Esophagus (tissue), 2 donors: ENCODE results near the gene PSMD7. TPM values are rescaled to one million over a fixed set of nuclear protein-coding genes. Genes with fewer than 3 reads are reported as not detected.
A peak's percentile ranks its signal among the peaks of the same experiment; 100 is the strongest.

Experiments
- H3K27ac ChIP-seq, 2 donors: one replicate each; pipeline ENCODE4 v1.5.1; 2013; ENCODE audit warnings: low read depth in 2 of 2, mild to moderate bottlenecking in 2 of 2, inconsistent platforms in 1 of 2, low read length in 1 of 2, moderate library complexity in 1 of 2
- H3K27me3 ChIP-seq, 2 donors: one replicate each; pipeline ENCODE4 v1.6.1; 2013; ENCODE audit warnings: low read length in 2 of 2, control low read depth in 1 of 2, mild to moderate bottlenecking in 1 of 2; ENCODE audit not compliant: insufficient read depth in 2 of 2, control insufficient read depth in 1 of 2
- H3K36me3 ChIP-seq, 2 donors: one replicate each; pipeline ENCODE4 v1.6.1; 2013; ENCODE audit warnings: low read length in 1 of 2; ENCODE audit not compliant: control insufficient read depth in 2 of 2, insufficient read depth in 2 of 2
- H3K4me1 ChIP-seq, 2 donors: one replicate each; pipeline ENCODE4 v1.6.1; 2013; ENCODE audit warnings: low read length in 1 of 2; ENCODE audit not compliant: control insufficient read depth in 2 of 2, insufficient read depth in 2 of 2
- H3K4me3 ChIP-seq, 2 donors: one replicate each; pipeline ENCODE4 v1.5.1; 2013; ENCODE audit warnings: low read length in 2 of 2, mild to moderate bottlenecking in 2 of 2, low read depth in 1 of 2, moderate library complexity in 1 of 2
- H3K9me3 ChIP-seq, 2 donors: one replicate each; pipeline ENCODE4 v1.6.1; 2013; ENCODE audit warnings: mild to moderate bottlenecking in 2 of 2, low read depth in 1 of 2, low read length in 1 of 2, moderate library complexity in 1 of 2; ENCODE audit not compliant: control insufficient read depth in 2 of 2, insufficient read depth in 1 of 2
- WGBS, 2 donors: extraction: QIAGEN DNeasy Blood & Tissue Kit; methylation state at CpG; one replicate each; pipeline ENCODE4 v1.1.7; 2013; 5-methylcytosine and 5-hydroxymethylcytosine counted together
- polyA plus RNA-seq, 2 donors: library from polyadenylated mRNA; stranded (reverse); fragments of 200-250 nt; gene quantifications; one replicate each; pipeline ENCODE4 v1.2.3, GENCODE V29; 2013
- donor health status: healthy with polysubstance abuse.
- donor health status: Bipolar disorder and iron deficiency.

PSMD7 gene
- polyA plus RNA-seq, 2 donors: 29.8 to 84.2 TPM

DNA sequence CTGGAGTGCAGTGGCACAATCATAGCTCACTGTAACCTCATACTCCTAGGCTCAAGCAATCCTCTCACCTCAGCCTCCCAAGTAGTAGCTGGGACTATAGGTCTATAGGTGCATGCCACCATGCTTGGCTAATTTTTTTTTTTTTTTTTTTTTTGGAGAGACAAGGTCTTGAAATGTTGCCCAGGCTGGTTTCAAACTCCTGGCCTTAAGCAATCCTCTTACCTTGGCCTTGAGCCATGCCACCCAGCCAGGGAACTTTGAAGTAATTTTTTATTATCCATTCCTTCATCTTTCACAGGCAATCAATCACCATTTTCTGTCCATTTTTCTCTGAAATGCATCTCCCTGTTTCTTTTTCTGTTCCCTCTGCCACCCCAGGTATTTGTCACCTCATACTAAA lies 6.3 kb upstream of the PSMD7 start:
- Histone ChIP-seq H3K27me3 (no peaks in the 10 kb centered on the region), H3K27ac (no peak overlapping the region), H3K4me3 (no peak overlapping the region), H3K36me3 (no peaks in the 10 kb centered on the region), H3K4me1 (peaks cover 0 to 4% of the 10 kb centered on the region in 2 donors), H3K9me3 (no peaks in the 10 kb centered on the region)

DNA sequence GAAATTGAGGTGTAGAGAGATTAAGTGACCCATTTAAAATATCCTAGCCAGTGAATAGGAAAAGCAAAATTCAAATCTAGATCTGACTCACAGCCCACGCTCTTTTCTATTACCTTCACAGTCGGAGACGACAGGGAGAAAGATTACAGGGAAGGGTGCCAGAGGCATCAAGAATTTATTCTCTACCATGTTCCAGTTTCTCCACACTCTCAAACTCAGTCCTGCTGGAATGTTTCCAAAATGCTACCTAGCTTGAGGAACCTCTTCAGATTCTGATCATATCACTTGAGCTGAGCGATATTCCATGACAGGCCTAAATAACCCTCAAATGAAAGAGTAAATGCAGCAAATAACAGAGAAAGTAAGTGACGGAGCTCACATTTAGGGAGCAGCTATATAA lies 5.4 kb upstream of the PSMD7 start:
- peaks cover 0 to 4% of the 10 kb centered on the region in 2 donors for H3K4me1 ChIP-seq
- H3K27ac ChIP-seq: peak overlapping the region; percentile 9 to 38
- 85 to 89% methylated on average over 5 of the region's 5 CpGs for WGBS, 2 donors
- H3K27me3 ChIP-seq: no peaks in the 10 kb centered on the region
- no peaks in the 10 kb centered on the region for H3K9me3 ChIP-seq
- no peak overlapping the region for H3K4me3 ChIP-seq
- H3K36me3 ChIP-seq: no peaks in the 10 kb centered on the region

DNA sequence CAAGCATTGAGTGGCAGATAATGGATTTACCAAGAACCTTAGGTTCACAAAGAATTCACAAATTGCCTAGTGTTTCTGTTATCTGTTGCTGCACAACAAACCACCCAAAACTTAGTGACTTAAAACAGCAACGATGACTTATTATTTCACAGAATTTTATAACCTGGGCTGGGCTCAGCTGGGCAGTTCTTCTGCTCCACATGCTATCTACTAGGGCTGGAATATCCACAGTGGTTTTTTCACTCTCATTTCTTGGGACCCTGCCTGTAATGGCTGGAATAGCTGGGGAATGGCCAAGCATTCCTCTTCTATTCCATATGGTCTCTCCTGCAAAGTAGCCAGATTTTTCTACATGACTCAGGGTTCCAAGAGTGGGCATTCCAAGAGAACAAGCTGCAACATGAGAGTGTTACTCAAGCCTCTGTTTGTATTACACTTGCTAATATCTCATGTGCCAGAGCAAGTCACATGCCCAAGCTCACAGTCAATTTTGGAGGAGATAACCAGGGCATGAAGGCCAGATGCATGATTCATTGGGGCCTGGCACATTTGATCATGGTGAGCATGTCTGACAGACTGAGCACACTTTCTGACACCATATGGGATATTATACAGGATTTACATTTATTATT lies 4.9 kb upstream of the PSMD7 start:
- 83 to 89% methylated on average over 1 of the region's 1 CpG for WGBS, 2 donors
- Histone ChIP-seq H3K9me3 (no peaks in the 10 kb centered on the region), H3K27ac (peak overlapping the region; percentile 21 to 38), H3K36me3 (no peaks in the 10 kb centered on the region), H3K27me3 (no peaks in the 10 kb centered on the region), H3K4me3 (no peak overlapping the region), H3K4me1 (peaks cover 0 to 4% of the 10 kb centered on the region in 2 donors)

DNA sequence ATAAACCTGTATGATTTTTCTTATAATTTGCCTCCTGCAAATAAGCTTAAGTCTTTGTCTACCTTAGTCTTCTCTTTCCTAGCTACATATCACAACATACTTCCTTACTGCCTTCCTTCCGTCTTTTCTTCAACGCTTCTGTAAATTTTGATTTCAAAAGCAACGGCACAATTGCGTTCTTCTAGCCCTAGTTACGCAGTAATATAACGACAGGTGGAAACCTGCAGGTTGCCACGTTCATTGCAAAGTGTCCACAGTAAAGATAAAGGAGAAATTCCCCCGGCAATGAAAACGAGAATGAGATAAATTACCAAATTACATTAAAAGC lies 546 bp upstream of the PSMD7 start:
- Histone ChIP-seq H3K9me3 (no peaks in the 10 kb centered on the region), H3K36me3 (peaks cover 0 to 2% of the 10 kb centered on the region in 2 donors), H3K4me3 (peak overlapping the region; percentile 88 to 96), H3K27ac (peak overlapping the region; percentile 77 to 96), H3K4me1 (no peaks in the 10 kb centered on the region), H3K27me3 (no peaks in the 10 kb centered on the region)
- 1% methylated on average over 9 of the region's 9 CpGs for WGBS, 2 donors

DNA sequence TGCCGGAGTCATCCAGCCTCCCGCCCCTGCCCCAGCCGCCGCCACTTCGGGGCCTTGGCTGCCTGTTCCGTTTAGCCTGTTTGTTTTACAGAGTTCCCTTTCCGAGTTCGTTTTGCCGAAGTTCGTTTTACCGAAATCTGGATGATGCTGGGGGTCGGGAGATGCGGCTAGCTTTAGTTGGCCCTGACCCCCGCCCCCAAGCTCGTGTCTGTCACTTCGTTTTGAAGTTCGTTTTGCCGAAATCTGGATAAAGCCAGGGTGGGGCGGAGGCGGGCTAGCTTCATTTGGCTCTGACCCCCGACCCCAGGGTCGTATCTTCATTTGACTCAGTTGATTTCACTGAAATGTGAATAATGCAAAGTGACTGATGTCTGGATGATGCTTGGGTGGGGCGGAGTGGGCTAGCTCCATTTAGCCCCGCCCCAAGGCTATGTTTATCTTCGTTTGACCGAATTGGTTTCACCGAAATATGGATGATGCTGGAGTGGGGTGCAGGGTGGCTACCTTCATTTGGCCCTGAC lies 591 bp downstream of the PSMD7 start:
- Histone ChIP-seq H3K27me3 (no peaks in the 10 kb centered on the region), H3K4me3 (peak overlapping the region; percentile 88 to 96), H3K36me3 (peaks cover 0 to 4% of the 10 kb centered on the region in 2 donors), H3K27ac (peak overlapping the region; percentile 96 to 98), H3K9me3 (no peaks in the 10 kb centered on the region), H3K4me1 (no peaks in the 10 kb centered on the region)
- WGBS, 2 donors: 1% methylated on average over 27 of the region's 27 CpGs

DNA sequence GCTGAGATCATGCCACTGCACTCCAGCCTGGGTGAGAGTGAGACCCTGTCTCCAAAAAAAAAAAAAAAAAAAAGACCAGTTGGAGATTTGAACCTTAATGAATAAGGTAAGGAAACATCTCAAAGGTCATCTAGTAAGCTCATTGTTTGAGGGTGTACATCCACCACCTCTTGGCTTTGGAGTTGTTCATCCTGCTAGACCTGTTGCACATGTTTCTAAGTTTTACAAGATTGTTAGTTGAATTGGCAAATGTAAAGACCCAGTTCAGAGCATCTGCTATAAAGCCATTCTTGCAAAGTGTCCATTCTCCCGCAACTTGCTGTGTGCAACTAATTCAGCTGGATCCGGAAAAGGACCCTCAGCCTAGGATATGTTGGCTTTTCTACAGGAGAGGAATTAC lies 1.5 kb downstream of the PSMD7 start:
- Histone ChIP-seq H3K27ac (peak overlapping the region in 1 of 2 donors; percentile 98), H3K4me3 (peak overlapping the region in 1 of 2 donors; percentile 88), H3K4me1 (no peaks in the 10 kb centered on the region), H3K27me3 (no peaks in the 10 kb centered on the region), H3K36me3 (peaks cover 4 to 8% of the 10 kb centered on the region in 2 donors), H3K9me3 (no peaks in the 10 kb centered on the region)
- 81% methylated on average over 2 of the region's 2 CpGs for WGBS, 2 donors

DNA sequence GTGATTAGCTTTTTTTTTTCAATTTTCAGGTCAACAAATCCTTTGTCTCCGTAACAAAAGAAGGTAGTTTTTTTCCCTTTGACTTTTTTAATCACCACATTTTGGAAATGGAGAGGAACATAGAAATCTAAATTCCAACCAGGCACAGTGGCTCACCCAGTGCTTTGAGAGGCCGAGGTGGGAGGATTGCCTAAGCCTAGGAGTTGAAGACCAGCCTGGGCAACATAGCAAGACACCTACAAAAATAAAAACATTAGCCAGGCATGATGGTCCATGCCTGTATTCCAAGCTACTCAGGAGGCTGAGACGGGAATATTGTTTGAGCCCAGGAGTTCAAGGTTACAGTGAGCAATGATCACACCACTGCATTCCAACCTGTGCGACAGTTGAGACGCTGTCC lies 5.7 kb downstream of the PSMD7 start:
- no peak overlapping the region for H3K27ac ChIP-seq
- peaks cover 18 to 25% of the 10 kb centered on the region in 2 donors for H3K36me3 ChIP-seq
- H3K9me3 ChIP-seq: no peaks in the 10 kb centered on the region
- H3K27me3 ChIP-seq: no peaks in the 10 kb centered on the region
- H3K4me1 ChIP-seq: no peaks in the 10 kb centered on the region
- WGBS, 2 donors: 90 to 91% methylated on average over 5 of the region's 5 CpGs
- no peak overlapping the region for H3K4me3 ChIP-seq

DNA sequence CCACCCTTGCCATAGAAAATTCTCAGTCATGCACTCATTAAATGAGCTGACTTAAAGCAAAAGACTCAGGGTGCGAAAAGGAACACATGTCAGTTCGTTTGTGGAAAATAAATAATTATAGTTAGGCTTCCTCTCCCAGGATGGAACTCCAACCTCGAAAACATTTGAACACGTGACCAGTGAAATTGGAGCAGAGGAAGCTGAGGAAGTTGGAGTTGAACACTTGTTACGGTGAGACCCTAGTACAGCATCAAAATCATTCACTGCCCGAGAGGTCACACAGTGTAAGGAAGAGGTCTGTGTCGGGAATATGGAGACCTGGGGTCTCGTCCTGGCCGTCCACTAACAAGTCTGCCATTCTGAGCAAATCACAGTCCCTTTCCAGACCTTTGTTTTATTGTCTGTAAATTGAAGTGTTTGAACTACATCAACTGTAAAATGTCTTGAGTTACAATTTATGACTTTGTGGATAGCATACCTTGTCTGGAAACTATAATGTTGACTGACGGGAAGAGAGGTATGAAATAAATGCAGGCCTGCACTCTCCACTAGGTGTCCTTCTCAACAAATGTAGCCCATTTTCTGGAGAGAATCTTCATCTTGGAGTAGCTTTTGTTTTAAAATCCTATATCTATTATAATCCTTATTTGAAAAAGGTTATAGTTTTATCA lies 7.7 kb downstream of the PSMD7 start:
- H3K27me3 ChIP-seq: no peaks in the 10 kb centered on the region
- WGBS, 2 donors: 82 to 84% methylated on average over 10 of the region's 10 CpGs

DNA sequence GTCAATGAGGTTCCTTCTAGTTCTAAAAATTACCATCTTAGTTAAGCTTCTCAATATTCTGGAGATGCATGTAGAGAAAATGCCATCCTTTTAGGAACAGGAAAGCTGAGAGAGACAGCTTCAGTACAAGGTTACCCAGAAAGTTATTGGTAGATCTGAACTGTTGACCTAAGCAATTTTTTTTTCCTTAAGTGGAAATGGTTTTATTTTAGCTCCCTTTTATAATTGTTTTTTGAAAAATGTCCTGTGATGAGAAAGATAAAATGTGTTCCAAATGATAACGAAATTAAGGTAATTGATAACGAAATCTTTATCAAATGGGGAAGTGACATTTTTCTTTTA lies 8.2 kb downstream of the PSMD7 start:
- no peaks in the 10 kb centered on the region for H3K9me3 ChIP-seq
- peaks cover 18 to 24% of the 10 kb centered on the region in 2 donors for H3K36me3 ChIP-seq
- no peak overlapping the region for H3K4me3 ChIP-seq
- no peak overlapping the region for H3K27ac ChIP-seq
- H3K4me1 ChIP-seq: no peaks in the 10 kb centered on the region
- 85 to 88% methylated on average over 2 of the region's 2 CpGs for WGBS, 2 donors
- no peaks in the 10 kb centered on the region for H3K27me3 ChIP-seq

More for the DNA sequence above, 7.7 kb downstream of the PSMD7 start:
- H3K4me1 ChIP-seq: no peaks in the 10 kb centered on the region
- no peaks in the 10 kb centered on the region for H3K9me3 ChIP-seq
- no peak overlapping the region for H3K4me3 ChIP-seq
- no peak overlapping the region for H3K27ac ChIP-seq
- H3K36me3 ChIP-seq: peaks cover 18 to 26% of the 10 kb centered on the region in 2 donors

DNA sequence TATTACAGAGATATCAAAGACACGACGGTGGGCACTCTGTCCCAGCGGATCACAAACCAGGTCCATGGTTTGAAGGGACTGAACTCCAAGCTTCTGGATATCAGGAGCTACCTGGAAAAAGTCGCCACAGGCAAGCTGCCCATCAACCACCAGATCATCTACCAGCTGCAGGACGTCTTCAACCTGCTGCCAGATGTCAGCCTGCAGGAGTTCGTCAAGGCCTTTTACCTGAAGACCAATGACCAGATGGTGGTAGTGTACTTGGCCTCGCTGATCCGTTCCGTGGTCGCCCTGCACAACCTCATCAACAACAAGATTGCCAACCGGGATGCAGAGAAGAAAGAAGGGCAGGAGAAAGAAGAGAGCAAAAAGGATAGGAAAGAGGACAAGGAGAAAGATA lies 8.7 kb downstream of the PSMD7 start:
- no peaks in the 10 kb centered on the region for H3K4me1 ChIP-seq
- no peak overlapping the region for H3K4me3 ChIP-seq
- no peaks in the 10 kb centered on the region for H3K9me3 ChIP-seq
- no peak overlapping the region for H3K27ac ChIP-seq
- H3K36me3 ChIP-seq: peaks cover 18 to 24% of the 10 kb centered on the region in 2 donors
- no peaks in the 10 kb centered on the region for H3K27me3 ChIP-seq
- WGBS, 2 donors: 83 to 84% methylated on average over 11 of the region's 11 CpGs
